K562 (cell line): Measurements from ENCODE around the gene DCUN1D1. TPM values are rescaled to one million over a fixed set of nuclear protein-coding genes. Genes with fewer than 3 reads are reported as not detected.

Experiments
- FOXA1 ChIP-seq: fragments of 450-650 bp; IDR thresholded peaks from 2 replicates; pipeline ENCODE4 v1.6.1; 2016; ENCODE audit warnings: mild to moderate bottlenecking, borderline replicate concordance
- STAT6 ChIP-seq: sonication (generic); formaldehyde crosslinking; IDR thresholded peaks from 2 replicates; pipeline ENCODE4 v1.8.1; 2023; ENCODE audit warnings: mild to moderate bottlenecking, missing genetic modification reagents
- polyA plus RNA-seq, 8 experiments: library from polyadenylated mRNA; depleted of rRNA in 4 of 8; stranded (reverse) in 5 of 8; unstranded in 3 of 8; fragments of >200 nt; fragmentation: Nextera tagmentation in 2 of 8; fragmentation: Illumina TruSeq in 1 of 8; extraction: Ambion mirVana in 2 of 8; extraction: Trizol in 1 of 8; gene quantifications; 2 replicates each; pipeline versions ENCODE4 v1.2.1 to v1.2.3, GENCODE V29; 2011 to 2014; ENCODE audit warnings: inconsistent platforms in 1 of 8, missing spikeins in 1 of 8
- total RNA-seq, 7 experiments: library from RNA; depleted of rRNA in 6 of 7; stranded (reverse); fragments of >200 nt in 6 of 7; fragmentation: Illumina TruSeq in 2 of 7; extraction: Trizol in 2 of 7; gene quantifications; 2 replicates each; pipeline versions ENCODE4 v1.2.1 to v1.2.3, GENCODE V29; 2011 to 2021; ENCODE audit warnings: low replicate concordance in 1 of 7

Gene DCUN1D1
- total and polyA plus RNA-seq, 9 of the 15 experiments (the other 6 are each of a cell fraction or from before 2014, with no cell fraction given): 11.4 to 46.8 (median 28.2) TPM

- no peak for TF ChIP-seq STAT6
- TF ChIP-seq FOXA1: no peak
These were observed 90.2 kb downstream of the DCUN1D1 start (continued) for GRCh38 chr3:182889948-182890629.

Other genes with a start within 250 kb of the DCUN1D1 start
- gene ATP11B, start 187.0 kb downstream of the DCUN1D1 start, total RNA-seq (2014; rRNA removed): 39.0 and 68.7 TPM in 2 replicates
- 61.1 and 70.3 TPM in 2 replicates for gene ATP11B, start 187.0 kb downstream of the DCUN1D1 start, total RNA-seq (2014; rRNA removed; fragmentation: Illumina TruSeq; extraction: Trizol)
- 50.3 and 55.6 TPM in 2 replicates for gene ATP11B, start 187.0 kb downstream of the DCUN1D1 start, total RNA-seq (2015; rRNA removed; fragmentation: Illumina TruSeq; extraction: Trizol)
- gene ATP11B, start 187.0 kb downstream of the DCUN1D1 start, total RNA-seq (2021): 67.3 and 67.6 TPM in 2 replicates
- gene ATP11B, start 187.0 kb downstream of the DCUN1D1 start, polyA plus RNA-seq (2011; rRNA removed): 29.3 and 41.8 TPM in 2 replicates
- gene ATP11B, start 187.0 kb downstream of the DCUN1D1 start, polyA plus RNA-seq (2014; fragmentation: Illumina TruSeq; extraction: Trizol): 33.1 and 40.2 TPM in 2 replicates
- 10 to 100 TPM; 11.9 to 12.1 TPM for gene ATP11B, start 187.0 kb downstream of the DCUN1D1 start, polyA plus RNA-seq (2014; fragmentation: Nextera tagmentation; extraction: Ambion mirVana)
- 23.6 and 27.0 TPM in 2 replicates for gene ATP11B, start 187.0 kb downstream of the DCUN1D1 start, polyA plus RNA-seq (2014; rRNA removed)
- gene MCCC1, start 119.0 kb upstream of the DCUN1D1 start, total RNA-seq (2014; rRNA removed): 18.3 and 21.4 TPM in 2 replicates
- 25.1 and 33.5 TPM in 2 replicates for gene MCCC1, start 119.0 kb upstream of the DCUN1D1 start, total RNA-seq (2014; rRNA removed; fragmentation: Illumina TruSeq; extraction: Trizol)
- gene MCCC1, start 119.0 kb upstream of the DCUN1D1 start, total RNA-seq (2015; rRNA removed; fragmentation: Illumina TruSeq; extraction: Trizol): 23.0 and 23.6 TPM in 2 replicates
- 24.1 and 25.3 TPM in 2 replicates for gene MCCC1, start 119.0 kb upstream of the DCUN1D1 start, total RNA-seq (2021)
- 19.8 and 26.9 TPM in 2 replicates for gene MCCC1, start 119.0 kb upstream of the DCUN1D1 start, polyA plus RNA-seq (2011; rRNA removed)
- gene MCCC1, start 119.0 kb upstream of the DCUN1D1 start, polyA plus RNA-seq (2014; fragmentation: Illumina TruSeq; extraction: Trizol): 22.8 and 23.0 TPM in 2 replicates
- gene MCCC1, start 119.0 kb upstream of the DCUN1D1 start, polyA plus RNA-seq (2014; fragmentation: Nextera tagmentation; extraction: Ambion mirVana): 10 to 100 TPM; 13.7 to 14.3 TPM
- 19.7 and 25.0 TPM in 2 replicates for gene MCCC1, start 119.0 kb upstream of the DCUN1D1 start, polyA plus RNA-seq (2014; rRNA removed)
- 0.27 and 0.57 TPM in 2 replicates for gene LAMP3, start 182.2 kb upstream of the DCUN1D1 start, total RNA-seq (2014; rRNA removed)
- 0.67 and 0.91 TPM in 2 replicates for gene LAMP3, start 182.2 kb upstream of the DCUN1D1 start, total RNA-seq (2014; rRNA removed; fragmentation: Illumina TruSeq; extraction: Trizol)
- 0.33 and 0.34 TPM in 2 replicates for gene LAMP3, start 182.2 kb upstream of the DCUN1D1 start, total RNA-seq (2015; rRNA removed; fragmentation: Illumina TruSeq; extraction: Trizol)
- gene LAMP3, start 182.2 kb upstream of the DCUN1D1 start, total RNA-seq (2021): 0.65 and 0.82 TPM in 2 replicates
- 0.35 and 0.51 TPM in 2 replicates for gene LAMP3, start 182.2 kb upstream of the DCUN1D1 start, polyA plus RNA-seq (2011; rRNA removed)
- 1.5 and 1.8 TPM in 2 replicates for gene LAMP3, start 182.2 kb upstream of the DCUN1D1 start, polyA plus RNA-seq (2014; fragmentation: Illumina TruSeq; extraction: Trizol)
- under 1 TPM; 0.50 to 0.59 TPM for gene LAMP3, start 182.2 kb upstream of the DCUN1D1 start, polyA plus RNA-seq (2014; fragmentation: Nextera tagmentation; extraction: Ambion mirVana)
- gene LAMP3, start 182.2 kb upstream of the DCUN1D1 start, polyA plus RNA-seq (2014; rRNA removed): 0.48 and 0.58 TPM in 2 replicates